Measurements from ENCODE around the gene NFATC2.
"Not testable (repeated sequence)": the region's sequence is repeated elsewhere in the genome, so short reads cannot be mapped to it uniquely, and the experiment has no call there.

The NFATC2 gene

GRCh38 chr20:51542571-51543421 lies at the start of gene NFATC2:
Gene NFATC2, minus strand, starts transcription at chr20:51542719. Its CDS starts 220 bp downstream, at chr20:51542499.
- DNase-seq, result no peak

GRCh38 chr20:51591871-51592270 lies 49.4 kb upstream of the NFATC2 start:
- no peak for DNase-seq

- no peak for DNase-seq
These were observed 46.2 kb upstream of the NFATC2 start for GRCh38 chr20:51588762-51589161.

GRCh38 chr20:51587145-51587544 lies 44.6 kb upstream of the NFATC2 start:
- no peak for DNase-seq

GRCh38 chr20:51586005-51586440 lies 43.5 kb upstream of the NFATC2 start:
- DNase-seq, result no peak

- DNase-seq, result no peak
These were observed 42.6 kb upstream of the NFATC2 start for GRCh38 chr20:51585148-51585547.

GRCh38 chr20:51584737-51585136 lies 42.2 kb upstream of the NFATC2 start:
- DNase-seq, result no peak

GRCh38 chr20:51584116-51584515 lies 41.6 kb upstream of the NFATC2 start:
- DNase-seq, result no peak

GRCh38 chr20:51583499-51583898 lies 41.0 kb upstream of the NFATC2 start:
- DNase-seq, result no peak

GRCh38 chr20:51583073-51583472 lies 40.6 kb upstream of the NFATC2 start:
- no peak for DNase-seq

- DNase-seq, result no peak
These were observed 39.1 kb upstream of the NFATC2 start for GRCh38 chr20:51581571-51581970.

GRCh38 chr20:51579137-51579536 lies 36.6 kb upstream of the NFATC2 start:
- no peak for DNase-seq

GRCh38 chr20:51578145-51578459 lies 35.6 kb upstream of the NFATC2 start:
- no peak for DNase-seq

GRCh38 chr20:51577432-51578144 lies 35.1 kb upstream of the NFATC2 start:
- DNase-seq, result no peak

- no peak for DNase-seq
These were observed 33.0 kb upstream of the NFATC2 start for GRCh38 chr20:51575486-51575885.

- no peak for DNase-seq
These were observed 31.9 kb upstream of the NFATC2 start for GRCh38 chr20:51574248-51575033.

GRCh38 chr20:51573576-51574243 lies 31.2 kb upstream of the NFATC2 start:
- DNase-seq, result no peak

- no peak for DNase-seq
These were observed 28.9 kb upstream of the NFATC2 start for GRCh38 chr20:51571460-51571794.

- no peak for DNase-seq
These were observed 28.4 kb upstream of the NFATC2 start for GRCh38 chr20:51570739-51571459.

- no peak for DNase-seq
These were observed 27.6 kb upstream of the NFATC2 start for GRCh38 chr20:51569815-51570738.

- not testable (repeated sequence) for DNase-seq
These were observed 26.0 kb upstream of the NFATC2 start for GRCh38 chr20:51568533-51568932.

All from KG1 (cell line).